ENCODE measurements around the gene ZNF25.

The ZNF25 gene

GRCh38 chr10:37972396-37972795, 4.1 kb downstream of the ZNF25 start:
- H3K4me3 ChIP-seq (ENCODE audit: low read depth, low read length), result no peak overlapping the region
- TF ChIP-seq CTCF (IDR thresholded peaks at IDR 0.05; ENCODE audit: low read depth, low read length), result no peak
- DNase-seq (ENCODE audit: low read depth, low spot score), result no peak
- in situ Hi-C loops (cut with HindIII; ENCODE audit: low sequenced_read_pairs), result no loop called here

- no peak for TF ChIP-seq CTCF (IDR thresholded peaks at IDR 0.05; ENCODE audit: low read depth, low read length)
- no peak overlapping the region for H3K4me3 ChIP-seq (ENCODE audit: low read depth, low read length)
- in situ Hi-C loops (cut with HindIII; ENCODE audit: low sequenced_read_pairs), result no loop called here
- no peak for DNase-seq (ENCODE audit: low read depth, low spot score)
Measured at GRCh38 chr10:37965006-37965405, 11.4 kb downstream of the ZNF25 start.

- TF ChIP-seq CTCF (IDR thresholded peaks at IDR 0.05; ENCODE audit: low read depth, low read length), result no peak
- DNase-seq (ENCODE audit: low read depth, low spot score), result no peak
- in situ Hi-C loops (cut with HindIII; ENCODE audit: low sequenced_read_pairs), result no loop called here
- H3K4me3 ChIP-seq (ENCODE audit: low read depth, low read length), result no peak overlapping the region
Measured at GRCh38 chr10:37960591-37961137, 15.8 kb downstream of the ZNF25 start.

- no peak overlapping the region for H3K4me3 ChIP-seq (ENCODE audit: low read depth, low read length)
- TF ChIP-seq CTCF (IDR thresholded peaks at IDR 0.05; ENCODE audit: low read depth, low read length), result no peak
- no peak for DNase-seq (ENCODE audit: low read depth, low spot score)
- in situ Hi-C loops (cut with HindIII; ENCODE audit: low sequenced_read_pairs), result no loop called here
Measured at GRCh38 chr10:37957841-37958240, 18.6 kb downstream of the ZNF25 start.

- no peak for DNase-seq (ENCODE audit: low read depth, low spot score)
- in situ Hi-C loops (cut with HindIII; ENCODE audit: low sequenced_read_pairs), result no loop called here
Measured at GRCh38 chr10:37952926-37953325, 23.5 kb downstream of the ZNF25 start.

GRCh38 chr10:37952043-37952755, 24.2 kb downstream of the ZNF25 start:
- in situ Hi-C loops (cut with HindIII; ENCODE audit: low sequenced_read_pairs), result no loop called here
- no peak overlapping the region for H3K4me3 ChIP-seq (ENCODE audit: low read depth, low read length)
- TF ChIP-seq CTCF (IDR thresholded peaks at IDR 0.05; ENCODE audit: low read depth, low read length), result no peak
- no peak for DNase-seq (ENCODE audit: low read depth, low spot score)

More at GRCh38 chr10:37952926-37953325, 23.5 kb downstream of the ZNF25 start:
- TF ChIP-seq CTCF (IDR thresholded peaks at IDR 0.05; ENCODE audit: low read depth, low read length), result no peak
- no peak overlapping the region for H3K4me3 ChIP-seq (ENCODE audit: low read depth, low read length)

Data from astrocyte of the spinal cord (primary cell).